ENCODE results near the gene TENT4B.

The TENT4B gene

GRCh38 chr16:50246299-50247122 is 93.4 kb downstream of the TENT4B start:
- no peaks in the 10 kb centered on the region for H3K36me3 ChIP-seq (ENCODE audit: insufficient read depth, low read length)
- peaks cover 19% of the 10 kb centered on the region for H3K4me1 ChIP-seq (ENCODE audit: control insufficient read depth, insufficient read depth, low read length, unreplicated experiment)
- H3K27me3 ChIP-seq (ENCODE audit: insufficient read depth, low read length): no peaks in the 10 kb centered on the region
- no peak overlapping the region for H3K27ac ChIP-seq (ENCODE audit: low read depth, low read length)
- peaks cover 8% of the 10 kb centered on the region for H3K79me2 ChIP-seq (ENCODE audit: control insufficient read depth, insufficient read depth, low read length, unreplicated experiment)
- H2AFZ ChIP-seq (ENCODE audit: low read length, unreplicated experiment): peak overlapping the region; percentile 3
- peak overlapping the region; percentile 85 for H3K4me3 ChIP-seq (ENCODE audit: low read depth, low read length)

DNA sequence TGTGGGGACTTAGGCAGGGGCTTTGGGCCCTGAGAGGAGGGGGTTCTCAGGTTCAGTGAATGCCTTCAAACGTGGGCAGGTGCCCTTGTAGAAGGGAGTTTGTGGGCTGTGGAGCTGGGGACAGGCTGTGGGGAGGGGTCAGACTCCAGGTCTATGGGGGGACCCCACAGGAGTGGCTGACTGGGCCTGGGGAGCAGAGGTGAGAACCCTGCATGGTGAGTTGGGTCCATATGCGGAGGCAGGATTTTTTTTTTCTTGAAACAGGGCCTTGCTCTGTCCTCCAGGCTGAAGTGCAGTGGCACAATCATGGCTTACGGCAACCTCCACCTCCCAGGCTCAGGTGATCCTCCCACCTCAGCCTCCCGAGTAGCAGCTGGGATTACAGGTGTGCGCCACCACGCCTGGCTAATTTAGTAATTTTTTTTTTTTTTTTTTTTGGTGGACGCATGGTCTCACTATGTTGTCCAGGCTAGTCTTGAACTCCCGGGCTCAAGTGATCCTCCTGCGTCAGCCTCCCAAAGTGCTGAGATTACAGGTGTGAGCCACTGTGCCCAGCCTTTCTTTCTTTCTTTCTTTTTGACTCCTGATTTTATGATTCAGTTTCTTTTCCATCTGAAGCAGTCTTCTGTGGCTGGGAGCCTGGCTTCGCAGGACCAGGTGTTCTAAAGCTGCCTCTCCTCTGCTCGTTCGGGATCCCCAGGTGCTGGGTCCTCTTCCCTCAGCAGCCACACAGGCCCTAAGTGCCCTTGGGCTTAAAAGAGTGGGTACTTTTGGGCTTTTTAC is 94.2 kb downstream of the TENT4B start:
- Histone ChIP-seq H3K4me3 (ENCODE audit: low read depth, low read length) (peak overlapping the region; percentile 85), H3K27ac (ENCODE audit: low read depth, low read length) (no peak overlapping the region)

DNA sequence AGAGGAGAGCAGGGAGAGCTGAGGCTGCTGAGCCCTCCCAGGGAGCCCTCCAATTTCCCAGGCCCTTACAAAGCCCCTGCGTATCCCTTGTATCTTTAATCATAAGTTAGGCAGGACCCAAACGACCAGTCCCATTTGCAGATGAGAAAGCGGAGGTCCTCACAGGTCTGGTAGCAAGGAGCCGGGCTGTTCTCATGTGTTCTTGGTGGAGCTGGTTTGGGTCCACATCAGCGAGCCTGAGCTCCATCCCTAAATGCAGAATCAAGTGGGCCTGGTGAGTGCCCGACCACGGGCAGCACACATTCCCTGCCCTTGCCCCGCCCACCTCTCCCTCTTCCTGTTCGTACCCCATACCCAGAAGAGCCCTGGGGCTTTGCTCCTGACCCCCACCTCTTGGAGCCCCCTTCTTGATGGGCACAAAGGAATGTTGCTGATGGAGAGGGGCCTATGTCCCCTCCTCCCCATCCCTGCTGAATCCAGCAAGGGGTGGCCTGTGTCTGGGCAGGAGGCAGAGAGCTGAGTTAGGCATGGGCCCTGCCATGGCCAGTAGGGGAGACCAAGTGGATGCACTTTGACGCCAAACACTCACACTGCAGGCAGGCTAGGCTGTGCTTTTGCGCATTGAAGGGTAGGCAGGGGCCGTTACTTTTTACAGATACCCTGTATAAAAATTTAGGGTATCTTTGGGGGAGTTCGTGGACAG is 95.0 kb downstream of the TENT4B start:
- peaks cover 35% of the 10 kb centered on the region for H3K4me1 ChIP-seq (ENCODE audit: control insufficient read depth, insufficient read depth, low read length, unreplicated experiment)
- H3K4me3 ChIP-seq (ENCODE audit: low read depth, low read length): no peak overlapping the region
- H3K79me2 ChIP-seq (ENCODE audit: control insufficient read depth, insufficient read depth, low read length, unreplicated experiment): peaks cover 15% of the 10 kb centered on the region
- no peak overlapping the region for H2AFZ ChIP-seq (ENCODE audit: low read length, unreplicated experiment)
- no peaks in the 10 kb centered on the region for H3K27me3 ChIP-seq (ENCODE audit: insufficient read depth, low read length)
- H3K36me3 ChIP-seq (ENCODE audit: insufficient read depth, low read length): no peaks in the 10 kb centered on the region
- H3K27ac ChIP-seq (ENCODE audit: low read depth, low read length): no peak overlapping the region

More for the DNA sequence above, 94.2 kb downstream of the TENT4B start:
- Histone ChIP-seq H3K4me1 (ENCODE audit: control insufficient read depth, insufficient read depth, low read length, unreplicated experiment) (peaks cover 27% of the 10 kb centered on the region), H2AFZ (ENCODE audit: low read length, unreplicated experiment) (no peak overlapping the region), H3K79me2 (ENCODE audit: control insufficient read depth, insufficient read depth, low read length, unreplicated experiment) (peaks cover 14% of the 10 kb centered on the region), H3K27me3 (ENCODE audit: insufficient read depth, low read length) (no peaks in the 10 kb centered on the region), H3K36me3 (ENCODE audit: insufficient read depth, low read length) (no peaks in the 10 kb centered on the region)

- Histone ChIP-seq H3K27me3 (ENCODE audit: insufficient read depth, low read length) (no peaks in the 10 kb centered on the region), H3K4me1 (ENCODE audit: control insufficient read depth, insufficient read depth, low read length, unreplicated experiment) (peaks cover 35% of the 10 kb centered on the region), H3K27ac (ENCODE audit: low read depth, low read length) (no peak overlapping the region), H2AFZ (ENCODE audit: low read length, unreplicated experiment) (no peak overlapping the region), H3K4me3 (ENCODE audit: low read depth, low read length) (no peak overlapping the region), H3K36me3 (ENCODE audit: insufficient read depth, low read length) (no peaks in the 10 kb centered on the region), H3K79me2 (ENCODE audit: control insufficient read depth, insufficient read depth, low read length, unreplicated experiment) (peaks cover 15% of the 10 kb centered on the region)
Measured at GRCh38 chr16:50248845-50249244, 95.7 kb downstream of the TENT4B start.

DNA sequence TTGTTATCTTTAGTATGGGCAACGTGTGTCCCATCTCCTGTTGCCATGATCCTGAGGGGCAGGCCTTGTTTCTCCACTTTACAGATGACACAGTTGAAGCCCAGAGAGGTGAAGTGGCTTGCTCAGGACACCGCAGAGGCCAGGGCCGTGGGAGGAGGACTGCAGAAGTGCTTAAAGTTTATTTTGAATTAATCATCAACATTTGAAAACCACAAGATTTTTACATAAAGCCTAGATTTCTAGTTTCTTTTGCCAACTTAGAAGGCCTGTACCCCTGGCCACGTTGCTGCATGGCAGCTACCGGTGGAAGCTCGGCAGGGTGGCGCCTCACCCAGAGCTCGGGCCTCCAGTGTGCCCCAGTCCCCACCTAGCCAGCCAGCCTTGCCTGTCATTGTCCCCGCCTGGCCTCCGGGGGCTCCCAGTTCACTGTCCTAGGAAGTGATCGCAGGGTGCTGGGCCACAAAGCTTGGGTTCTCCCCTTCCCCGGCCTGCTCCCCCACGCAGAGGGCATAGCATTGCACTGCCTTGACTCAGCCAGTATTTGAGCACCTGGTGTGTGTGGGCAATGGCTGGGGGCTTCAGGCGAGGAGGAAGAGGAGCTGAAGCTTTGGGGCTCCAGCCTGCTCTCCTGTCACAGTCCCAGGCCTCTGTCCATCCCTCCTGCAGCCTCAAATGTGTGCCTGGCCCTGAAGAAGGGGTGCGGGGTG is 98.4 kb downstream of the TENT4B start:
- peaks cover 15% of the 10 kb centered on the region for H3K79me2 ChIP-seq (ENCODE audit: control insufficient read depth, insufficient read depth, low read length, unreplicated experiment)
- H3K4me1 ChIP-seq (ENCODE audit: control insufficient read depth, insufficient read depth, low read length, unreplicated experiment): peaks cover 29% of the 10 kb centered on the region
- peak overlapping the region; percentile 82 for H3K27ac ChIP-seq (ENCODE audit: low read depth, low read length)
- H2AFZ ChIP-seq (ENCODE audit: low read length, unreplicated experiment): peak overlapping the region; percentile 28
- H3K27me3 ChIP-seq (ENCODE audit: insufficient read depth, low read length): no peaks in the 10 kb centered on the region
- no peak overlapping the region for H3K4me3 ChIP-seq (ENCODE audit: low read depth, low read length)
- H3K36me3 ChIP-seq (ENCODE audit: insufficient read depth, low read length): no peaks in the 10 kb centered on the region

DNA sequence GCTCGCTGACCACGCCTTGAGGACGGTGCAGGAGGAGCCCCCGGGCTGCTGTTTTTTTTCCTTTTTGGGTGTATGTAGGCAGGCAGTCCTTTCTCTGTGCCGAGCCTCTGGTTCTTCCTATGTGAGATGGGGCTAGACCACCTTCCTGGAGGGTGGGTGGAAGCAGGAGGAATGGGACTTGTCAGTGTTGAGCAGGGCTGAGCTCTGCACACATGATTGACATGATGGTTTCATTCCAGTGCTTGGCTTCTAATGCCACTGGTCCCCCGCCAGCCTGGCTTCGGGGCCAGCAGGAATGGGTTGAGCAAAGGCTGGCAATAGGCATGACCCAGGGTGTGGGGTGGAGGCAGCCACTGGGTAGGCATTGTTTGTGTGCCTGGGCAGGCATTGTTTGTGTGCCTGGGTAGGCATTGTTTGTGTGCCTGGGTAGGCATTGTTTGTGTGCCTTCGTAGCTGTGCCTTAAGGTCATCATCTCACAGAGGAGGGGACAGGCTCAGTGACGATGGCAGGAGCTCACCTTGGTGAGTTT is 99.0 kb downstream of the TENT4B start:
- H3K4me1 ChIP-seq (ENCODE audit: control insufficient read depth, insufficient read depth, low read length, unreplicated experiment): peaks cover 26% of the 10 kb centered on the region
- H3K79me2 ChIP-seq (ENCODE audit: control insufficient read depth, insufficient read depth, low read length, unreplicated experiment): peaks cover 9% of the 10 kb centered on the region
- no peaks in the 10 kb centered on the region for H3K27me3 ChIP-seq (ENCODE audit: insufficient read depth, low read length)
- no peaks in the 10 kb centered on the region for H3K36me3 ChIP-seq (ENCODE audit: insufficient read depth, low read length)
- no peak overlapping the region for H2AFZ ChIP-seq (ENCODE audit: low read length, unreplicated experiment)
- peak overlapping the region; percentile 82 for H3K27ac ChIP-seq (ENCODE audit: low read depth, low read length)
- H3K4me3 ChIP-seq (ENCODE audit: low read depth, low read length): no peak overlapping the region

DNA sequence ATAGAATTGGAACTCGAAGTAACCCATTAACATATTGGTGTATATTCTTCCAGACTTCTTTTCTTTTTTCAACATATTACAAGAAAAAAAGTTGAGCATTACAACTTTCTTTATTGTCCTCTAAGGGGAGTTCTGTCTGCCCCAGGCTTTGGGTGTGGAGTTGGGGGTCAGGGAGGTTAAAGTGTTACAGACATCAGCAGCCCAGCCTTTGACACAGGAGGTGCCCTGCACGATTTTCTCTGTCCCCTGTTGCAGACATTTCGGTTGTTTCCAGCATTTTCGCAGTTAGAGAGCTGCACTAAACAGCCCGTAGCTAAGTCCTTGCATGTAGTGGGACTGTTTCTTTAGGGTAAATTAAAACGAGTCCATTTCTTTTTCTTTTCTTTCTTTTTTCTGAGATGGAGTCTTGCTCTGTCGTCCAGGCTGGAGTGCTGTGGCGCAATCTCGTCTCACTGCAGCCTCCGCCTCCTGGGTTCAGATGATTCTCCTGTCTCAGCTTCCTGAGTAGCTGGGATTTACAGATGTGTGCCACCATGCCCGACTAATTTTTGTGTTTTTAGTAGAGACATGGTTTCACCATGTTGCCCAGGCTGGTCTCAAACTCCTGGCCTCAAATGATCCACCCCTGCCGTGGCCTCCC is 99.9 kb downstream of the TENT4B start:
- Histone ChIP-seq H3K27ac (ENCODE audit: low read depth, low read length) (no peak overlapping the region), H3K4me3 (ENCODE audit: low read depth, low read length) (no peak overlapping the region), H2AFZ (ENCODE audit: low read length, unreplicated experiment) (no peak overlapping the region), H3K4me1 (ENCODE audit: control insufficient read depth, insufficient read depth, low read length, unreplicated experiment) (peaks cover 26% of the 10 kb centered on the region), H3K27me3 (ENCODE audit: insufficient read depth, low read length) (no peaks in the 10 kb centered on the region), H3K36me3 (ENCODE audit: insufficient read depth, low read length) (no peaks in the 10 kb centered on the region), H3K79me2 (ENCODE audit: control insufficient read depth, insufficient read depth, low read length, unreplicated experiment) (peaks cover 6% of the 10 kb centered on the region)

DNA sequence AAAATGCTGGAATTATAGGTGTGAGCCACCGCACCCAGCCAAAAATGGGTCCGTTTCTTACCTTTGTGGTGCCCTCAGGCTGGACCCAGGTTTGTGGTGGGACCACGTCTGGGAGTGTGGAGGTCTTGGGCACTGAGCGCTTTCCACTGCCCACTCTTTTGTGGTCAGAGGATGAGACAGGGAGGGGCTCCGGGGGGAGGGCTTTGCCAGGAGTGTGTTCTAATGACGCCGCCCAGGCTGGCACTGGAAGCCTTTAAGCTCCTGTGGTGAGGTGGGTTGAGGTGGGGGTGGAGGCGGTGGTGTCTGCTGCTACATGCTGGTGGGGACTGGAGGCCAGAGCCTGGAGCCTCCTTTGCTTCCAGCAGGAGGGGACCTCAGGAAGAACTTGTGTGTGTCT is 100.4 kb downstream of the TENT4B start:
- Histone ChIP-seq H2AFZ (ENCODE audit: low read length, unreplicated experiment) (no peak overlapping the region), H3K4me1 (ENCODE audit: control insufficient read depth, insufficient read depth, low read length, unreplicated experiment) (peaks cover 26% of the 10 kb centered on the region), H3K27ac (ENCODE audit: low read depth, low read length) (no peak overlapping the region), H3K4me3 (ENCODE audit: low read depth, low read length) (no peak overlapping the region), H3K79me2 (ENCODE audit: control insufficient read depth, insufficient read depth, low read length, unreplicated experiment) (peaks cover 6% of the 10 kb centered on the region), H3K36me3 (ENCODE audit: insufficient read depth, low read length) (no peaks in the 10 kb centered on the region), H3K27me3 (ENCODE audit: insufficient read depth, low read length) (no peaks in the 10 kb centered on the region)

DNA sequence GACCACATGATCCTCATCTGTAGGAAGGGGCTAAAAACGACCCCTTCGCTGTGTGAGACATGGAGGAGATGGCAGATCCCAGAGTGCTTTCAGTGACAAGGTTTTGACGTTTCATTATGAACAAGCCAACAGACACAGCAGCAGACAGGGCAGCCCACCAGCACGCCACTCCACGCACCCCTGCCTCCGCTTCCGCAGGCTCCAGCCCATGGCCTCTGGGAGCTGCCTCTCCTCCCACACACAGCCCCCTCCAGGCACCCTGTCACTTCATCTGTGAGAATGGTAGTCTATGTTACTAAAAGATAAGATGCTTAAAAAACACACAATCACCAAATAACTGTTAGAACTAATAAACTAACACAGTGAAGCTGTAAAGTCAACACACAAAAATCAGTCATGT is 101.0 kb downstream of the TENT4B start:
- Histone ChIP-seq H3K4me1 (ENCODE audit: control insufficient read depth, insufficient read depth, low read length, unreplicated experiment) (peaks cover 32% of the 10 kb centered on the region), H3K27me3 (ENCODE audit: insufficient read depth, low read length) (no peaks in the 10 kb centered on the region), H3K79me2 (ENCODE audit: control insufficient read depth, insufficient read depth, low read length, unreplicated experiment) (peaks cover 6% of the 10 kb centered on the region), H3K36me3 (ENCODE audit: insufficient read depth, low read length) (no peaks in the 10 kb centered on the region), H3K4me3 (ENCODE audit: low read depth, low read length) (no peak overlapping the region), H3K27ac (ENCODE audit: low read depth, low read length) (no peak overlapping the region), H2AFZ (ENCODE audit: low read length, unreplicated experiment) (no peak overlapping the region)
